Measurements from ENCODE around the gene FOXL2NB.

Gene FOXL2NB

GRCh38 chr3:138948371-138949001 lies 1.5 kb downstream of the FOXL2NB start:
- H3K27ac ChIP-seq, result no peak overlapping the region
- TF ChIP-seq ZFX (IDR thresholded peaks at IDR 0.05; ENCODE audit: borderline replicate concordance) (no peak), CTCF (IDR thresholded peaks at IDR 0.05) (no peak)

GRCh38 chr3:138949002-138949418 lies 2.0 kb downstream of the FOXL2NB start:
- no peak for TF ChIP-seq CTCF (IDR thresholded peaks at IDR 0.05)
- no peak overlapping the region for H3K27ac ChIP-seq

- TF ChIP-seq ZFX (IDR thresholded peaks at IDR 0.05; ENCODE audit: borderline replicate concordance), result no peak
- no peak for TF ChIP-seq CTCF (IDR thresholded peaks at IDR 0.05)
- H3K27ac ChIP-seq, result no peak overlapping the region
These were observed 2.5 kb downstream of the FOXL2NB start for GRCh38 chr3:138949445-138950005.

GRCh38 chr3:138950006-138950644 lies 3.1 kb downstream of the FOXL2NB start:
- H3K27ac ChIP-seq, result no peak overlapping the region
- TF ChIP-seq ZFX (IDR thresholded peaks at IDR 0.05; ENCODE audit: borderline replicate concordance) (no peak), CTCF (IDR thresholded peaks at IDR 0.05) (0 out of 2 replicates have a peak, but pooled peaks have one; percentile 6)

- TF ChIP-seq ZFX (IDR thresholded peaks at IDR 0.05; ENCODE audit: borderline replicate concordance) (no peak), CTCF (IDR thresholded peaks at IDR 0.05) (no peak)
- no peak overlapping the region for H3K27ac ChIP-seq
These were observed 3.7 kb downstream of the FOXL2NB start for GRCh38 chr3:138950701-138951100.

- no peak overlapping the region for H3K27ac ChIP-seq
- TF ChIP-seq CTCF (IDR thresholded peaks at IDR 0.05), result no peak
- TF ChIP-seq ZFX (IDR thresholded peaks at IDR 0.05; ENCODE audit: borderline replicate concordance), result no peak
These were observed 13.4 kb downstream of the FOXL2NB start for GRCh38 chr3:138960417-138960852.

Data from 22Rv1 (cell line).